HuH-7 (cell line): ENCODE data around the gene MYO5B.

Experiments used
- DNase-seq: peaks from one replicate; pipeline ENCODE4 v3.0.0; 2011; ENCODE audit warnings: low spot score

The MYO5B gene

GRCh38 chr18:50144540-50144939 lies 50.4 kb downstream of the MYO5B start:
- no peak for DNase-seq

- DNase-seq, result no peak
Measured at GRCh38 chr18:50143886-50144285, 51.1 kb downstream of the MYO5B start.

GRCh38 chr18:50143294-50143693 lies 51.7 kb downstream of the MYO5B start:
- no peak for DNase-seq

GRCh38 chr18:50142441-50143120 lies 52.4 kb downstream of the MYO5B start:
- DNase-seq, result no peak

GRCh38 chr18:50138181-50139064 lies 56.5 kb downstream of the MYO5B start:
- DNase-seq, result no peak

- DNase-seq, result no peak
Measured at GRCh38 chr18:50135903-50136302, 59.0 kb downstream of the MYO5B start.

GRCh38 chr18:50133526-50133925 lies 61.4 kb downstream of the MYO5B start:
- DNase-seq, result no peak

GRCh38 chr18:50131591-50131990 lies 63.4 kb downstream of the MYO5B start:
- DNase-seq, result no peak

GRCh38 chr18:50128506-50129271 lies 66.3 kb downstream of the MYO5B start:
- peak; percentile 17 for DNase-seq

- DNase-seq, result no peak
Measured at GRCh38 chr18:50127516-50128210, 67.3 kb downstream of the MYO5B start.

GRCh38 chr18:50126471-50126870 lies 68.5 kb downstream of the MYO5B start:
- DNase-seq, result no peak

GRCh38 chr18:50125456-50125855 lies 69.5 kb downstream of the MYO5B start:
- DNase-seq, result no peak

- no peak for DNase-seq
Measured at GRCh38 chr18:50119296-50119695, 75.7 kb downstream of the MYO5B start.

GRCh38 chr18:50117863-50118262 lies 77.1 kb downstream of the MYO5B start:
- DNase-seq, result no peak

- peak; percentile 12 for DNase-seq
Measured at GRCh38 chr18:50115095-50115494, 79.9 kb downstream of the MYO5B start.

GRCh38 chr18:50114448-50114847 lies 80.5 kb downstream of the MYO5B start:
- no peak for DNase-seq

- no peak for DNase-seq
Measured at GRCh38 chr18:50113726-50114125, 81.2 kb downstream of the MYO5B start.

- no peak for DNase-seq
Measured at GRCh38 chr18:50111398-50111797, 83.5 kb downstream of the MYO5B start.

- no peak for DNase-seq
Measured at GRCh38 chr18:50107468-50107977, 87.4 kb downstream of the MYO5B start.

GRCh38 chr18:50105027-50105426 lies 89.9 kb downstream of the MYO5B start:
- DNase-seq, result no peak

- DNase-seq, result no peak
Measured at GRCh38 chr18:50104421-50104820, 90.5 kb downstream of the MYO5B start.
